RWPE1 (cell line): ENCODE results near the gene UGT2B7.

Source experiments
- CTCF ChIA-PET: fragments of 350-600 bp; sonication (Branson Sonifier 250); formaldehyde crosslinking; extraction: SDS; loops from one replicate; lab custom pipeline; 2021; lab: Yijun Ruan, JAX
- POLR2A ChIA-PET: fragments of 400-600 bp; formaldehyde crosslinking; extraction: SDS; loops from one replicate; lab custom pipeline; 2020; ENCODE audit warnings: antibody characterized with exemption; ENCODE audit not compliant: low non-redundant PET; lab: Yijun Ruan, JAX
- DNase-seq: peaks from one replicate; pipeline ENCODE4 v3.0.0; 2012; ENCODE audit warnings: low spot score
- H3K27ac ChIP-seq: fragments of 450-650 bp; 2 replicates; pipeline ENCODE4 v1.5.1; 2017
- CTCF ChIP-seq: fragments of 450-650 bp; conservative IDR thresholded peaks from 2 replicates; pipeline ENCODE4 v1.5.1; 2017; ENCODE audit warnings: low read depth, mild to moderate bottlenecking

The UGT2B7 gene

GRCh38 chr4:69078852-69079251 lies 17.4 kb upstream of the UGT2B7 start:
- DNase-seq = no peak
- no peak overlapping the region for H3K27ac ChIP-seq
- TF ChIP-seq CTCF = no peak
- ChIA-PET CTCF (interaction anchor here (0.6 kb wide), 1 partner anchor 433 kb away, joined by 3 read pairs; no protein-coding TSS in a partner anchor), POLR2A (no interaction called here)

- TF ChIP-seq CTCF = no peak
- no peak overlapping the region for H3K27ac ChIP-seq
- CTCF ChIA-PET = no interaction called here
- POLR2A ChIA-PET = no interaction called here
- DNase-seq = no peak
These were observed 7.8 kb upstream of the UGT2B7 start for GRCh38 chr4:69088473-69088872.

DNA sequence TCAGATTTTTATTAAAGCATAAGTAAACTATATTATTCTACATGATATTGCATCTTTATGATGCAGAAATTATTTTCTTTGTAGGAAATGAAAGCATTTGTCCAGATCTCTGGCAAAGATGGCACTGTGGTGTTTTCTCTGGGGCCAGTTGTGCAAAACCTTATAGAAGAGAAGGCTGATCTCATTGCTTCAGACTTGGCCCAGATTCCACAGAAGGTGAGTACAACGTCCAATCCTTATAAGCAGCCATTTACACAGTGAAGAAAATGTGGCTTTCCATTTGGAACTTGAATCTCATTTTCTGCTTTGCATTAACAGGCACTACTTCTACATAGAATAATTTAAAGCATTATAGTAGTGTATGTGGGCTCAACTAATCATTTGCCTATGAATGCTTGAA lies 6.9 kb upstream of the UGT2B7 start:
- ChIA-PET CTCF (no interaction called here), POLR2A (no interaction called here)
- TF ChIP-seq CTCF = no peak
- no peak overlapping the region for H3K27ac ChIP-seq
- DNase-seq = no peak

DNA sequence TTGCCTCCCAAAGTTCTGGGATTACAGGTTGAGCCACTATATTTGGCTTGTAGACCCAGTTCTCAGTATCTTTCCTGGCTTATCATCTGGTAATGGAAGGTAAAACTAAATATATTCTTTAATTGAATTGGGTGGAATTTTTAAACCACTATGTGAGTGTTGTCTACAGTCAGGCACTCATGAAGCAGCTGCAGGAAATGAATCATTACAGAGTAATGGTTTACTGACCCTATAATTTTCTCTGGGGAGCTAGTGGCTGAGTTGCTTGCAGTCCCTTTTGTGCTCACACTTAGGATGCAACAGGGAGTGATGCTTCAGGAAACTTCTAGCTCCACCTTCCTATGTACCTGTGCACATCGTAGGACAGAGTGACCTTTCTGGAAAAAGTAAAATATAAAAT lies 4.1 kb upstream of the UGT2B7 start:
- POLR2A ChIA-PET = no interaction called here
- no peak for TF ChIP-seq CTCF
- CTCF ChIA-PET = no interaction called here
- H3K27ac ChIP-seq = peak overlapping the region; percentile 44; the same call in 1 of the 2 replicates
- DNase-seq = peak; percentile 30

DNA sequence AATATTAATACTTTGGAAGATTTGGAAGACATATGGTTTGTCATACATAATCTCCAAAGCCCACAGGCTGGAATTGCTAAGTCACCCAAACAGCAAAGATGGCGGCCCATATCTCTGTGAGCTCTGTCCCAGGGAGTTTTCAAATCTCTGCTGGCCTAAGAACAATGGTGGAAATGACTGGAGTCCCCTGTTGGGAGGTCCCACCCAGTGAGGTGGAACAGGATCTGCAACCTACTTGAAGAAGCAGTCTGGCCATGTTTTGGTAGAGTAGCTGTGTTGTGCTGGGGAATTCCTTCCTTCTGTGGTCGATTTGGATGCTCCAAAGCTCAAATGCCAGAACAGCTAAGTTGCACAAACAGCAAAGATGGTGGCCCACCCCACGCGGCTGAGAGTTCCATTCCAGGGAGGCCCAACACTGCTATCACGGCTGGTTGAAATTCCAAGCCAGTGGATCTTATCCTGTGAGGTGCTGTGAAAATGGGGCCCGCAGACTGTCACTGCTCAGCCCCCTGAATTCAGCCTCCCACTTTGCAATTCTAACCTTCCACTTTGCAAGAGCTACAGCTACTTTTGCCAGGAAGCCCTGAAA lies 3.2 kb upstream of the UGT2B7 start:
- H3K27ac ChIP-seq = peak overlapping the region; percentile 75
- CTCF ChIA-PET = no interaction called here
- POLR2A ChIA-PET = no interaction called here
- DNase-seq = no peak
- no peak for TF ChIP-seq CTCF

DNA sequence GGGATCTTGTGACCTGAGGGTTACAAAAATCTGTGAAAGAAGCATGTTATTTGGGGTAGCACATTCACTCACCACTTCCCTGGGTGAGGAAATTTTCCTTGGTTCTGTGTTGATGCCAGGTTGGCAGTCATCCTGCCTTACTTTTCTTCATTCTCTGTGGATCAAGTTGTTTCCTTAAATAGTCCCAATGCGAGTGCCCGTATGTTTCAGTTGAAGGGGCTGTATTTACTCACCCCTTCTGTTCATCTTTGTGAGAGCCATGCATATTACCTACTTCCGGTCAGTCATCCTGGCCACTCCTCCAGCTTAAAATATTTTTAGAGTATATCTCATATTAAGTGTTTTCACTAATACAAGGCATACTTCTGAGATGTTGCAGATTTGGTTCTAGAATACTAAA lies 2.6 kb upstream of the UGT2B7 start:
- TF ChIP-seq CTCF = no peak
- peak overlapping the region; percentile 75 for H3K27ac ChIP-seq
- DNase-seq = no peak
- ChIA-PET POLR2A (no interaction called here), CTCF (no interaction called here)
